SK-N-SH (cell line): ENCODE measurements around the gene LRRC8E. TPM values are rescaled to one million over a fixed set of nuclear protein-coding genes. Genes with fewer than 3 reads are reported as not detected.

ENCODE experiments used
- CTCF ChIA-PET: fragments of 300-600, 350-600 bp; formaldehyde crosslinking; extraction: SDS; loops from one replicate; lab custom pipeline; 2021; lab: Yijun Ruan, JAX
- POLR2A ChIA-PET: fragments of 350-600 bp; sonication (Branson Sonifier 250); formaldehyde crosslinking; extraction: SDS; loops from one replicate; lab custom pipeline; 2020; ENCODE audit warnings: antibody characterized with exemption, inconsistent platforms; lab: Yijun Ruan, JAX
- DNase-seq: peaks from one replicate; pipeline ENCODE4 v3.0.0; 2012
- H2AFZ ChIP-seq: fragments of 200-600 bp; sonication (generic); 2 replicates; pipeline ENCODE4 v1.8.1; 2016; ENCODE audit warnings: antibody characterized with exemption, mild to moderate bottlenecking, low read depth
- H3F3A ChIP-seq: fragments of 200-600 bp; sonication (generic); replicated peaks from 2 replicates; pipeline ENCODE3; 2016; ENCODE audit warnings: antibody characterized with exemption, mild to moderate bottlenecking; ENCODE audit not compliant: insufficient read depth
- H3K27ac ChIP-seq, 2 experiments: fragments of 200-500 bp in 1 of 2; fragments of 200-600 bp in 1 of 2; sonication (Bioruptor generic) in 1 of 2; sonication (generic), shearing (Covaris generic) in 1 of 2; 2 replicates each; pipeline versions ENCODE4 v1.5.1 to v1.6.1; 2014 to 2016; ENCODE audit warnings: low read depth in 2 of 2, inconsistent platforms in 1 of 2, low read length in 1 of 2, mild to moderate bottlenecking in 1 of 2, mixed read lengths in 1 of 2
- H3K27me3 ChIP-seq: fragments of 200-600 bp; sonication (generic), shearing (Covaris generic); 2 replicates; pipeline ENCODE4 v1.6.1; 2016; ENCODE audit warnings: mixed run types; ENCODE audit not compliant: insufficient read depth
- H3K36me3 ChIP-seq, 2 experiments: fragments of 200-500 bp in 1 of 2; fragments of 200-600 bp in 1 of 2; sonication (Bioruptor generic) in 1 of 2; sonication (generic) in 1 of 2; replicated peaks in 1 of 2; 2 replicates each; pipeline versions ENCODE3 to v1.5.1; 2014 to 2016; ENCODE audit warnings: low read length in 1 of 2, mild to moderate bottlenecking in 1 of 2; ENCODE audit not compliant: insufficient read depth in 2 of 2, control insufficient read depth in 1 of 2
- H3K4me1 ChIP-seq, 2 experiments: fragments of 200-500 bp in 1 of 2; fragments of 200-600 bp in 1 of 2; sonication (Bioruptor generic) in 1 of 2; sonication (generic), shearing (Covaris generic) in 1 of 2; 2 replicates each; pipeline versions ENCODE4 v1.5.1 to v1.6.1; 2014 to 2016; ENCODE audit warnings: low read depth in 1 of 2, low read length in 1 of 2, mixed run types in 1 of 2; ENCODE audit not compliant: insufficient read depth in 2 of 2, control insufficient read depth in 1 of 2
- H3K4me2 ChIP-seq: fragments of 200-600 bp; sonication (generic), shearing (Covaris generic); 2 replicates; pipeline ENCODE4 v1.6.1; 2017; ENCODE audit warnings: mixed run types
- H3K4me3 ChIP-seq, 2 experiments: fragments of 200-500 bp in 1 of 2; fragments of 200-600 bp in 1 of 2; sonication (Bioruptor generic) in 1 of 2; sonication (generic), shearing (Covaris generic) in 1 of 2; 2 replicates each; pipeline versions ENCODE4 v1.5.1 to v1.8.1; 2014 to 2016; ENCODE audit warnings: low read depth in 2 of 2, inconsistent platforms in 1 of 2, low read length in 1 of 2, mild to moderate bottlenecking in 1 of 2, mixed read lengths in 1 of 2, moderate library complexity in 1 of 2
- H3K79me2 ChIP-seq: fragments of 200-600 bp; sonication (generic); 2 replicates; pipeline ENCODE4 v1.8.1; 2017; ENCODE audit warnings: mild to moderate bottlenecking; ENCODE audit not compliant: insufficient read depth
- H3K9ac ChIP-seq: fragments of 200-600 bp; sonication (generic); 2 replicates; pipeline ENCODE4 v1.6.1; 2017; ENCODE audit warnings: mixed run types
- H3K9me2 ChIP-seq: fragments of 200-600 bp; sonication (generic); 2 replicates; pipeline ENCODE4 v1.6.1; 2017; ENCODE audit warnings: mixed run types
- H3K9me3 ChIP-seq: fragments of 200-600 bp; sonication (generic); 2 replicates; pipeline ENCODE4 v1.6.1; 2017; ENCODE audit warnings: mixed run types, mild to moderate bottlenecking, moderate library complexity
- H4K20me1 ChIP-seq: fragments of 200-600 bp; sonication (generic); 2 replicates; pipeline ENCODE4 v1.6.1; 2017; ENCODE audit warnings: mild to moderate bottlenecking, mixed run types; ENCODE audit not compliant: insufficient read depth
- FOSL2 ChIP-seq: IDR thresholded peaks from 2 replicates; pipeline ENCODE4 v1.4.0; 2012; ENCODE audit warnings: low read depth, mild to moderate bottlenecking, moderate library complexity, borderline replicate concordance
- FOXJ3 ChIP-seq: sonication (generic); formaldehyde crosslinking; IDR thresholded peaks from 2 replicates; pipeline ENCODE4 v1.5.1; 2020; ENCODE audit warnings: mild to moderate bottlenecking, missing genetic modification reagents
- GATA2 ChIP-seq: sonication (generic); formaldehyde crosslinking; IDR thresholded peaks from 2 replicates; pipeline ENCODE4 v1.5.0; 2020; ENCODE audit warnings: mild to moderate bottlenecking, missing genetic modification reagents
- MAX ChIP-seq: IDR thresholded peaks from 2 replicates; pipeline ENCODE4 v1.4.0; 2012; ENCODE audit warnings: low read depth
- MEF2A ChIP-seq: IDR thresholded peaks from 2 replicates; pipeline ENCODE4 v1.4.0; 2012; ENCODE audit warnings: low read depth, borderline replicate concordance
- YY1 ChIP-seq: IDR thresholded peaks from 2 replicates; pipeline ENCODE4 v1.4.0; 2012; ENCODE audit warnings: low read depth, mild to moderate bottlenecking
- ZBTB33 ChIP-seq: IDR thresholded peaks from 2 replicates; pipeline ENCODE4 v1.4.0; 2012; ENCODE audit warnings: low read depth, borderline replicate concordance
- whole genome bisulfite sequencing: methylation state at CpG from one replicate; pipeline ENCODE4 v1.1.6; 2017; ENCODE audit warnings: low lambda C conversion rate; 5-methylcytosine and 5-hydroxymethylcytosine counted together
- polyA plus RNA-seq, 3 experiments: library from polyadenylated mRNA; depleted of rRNA; stranded (reverse); fragments of >200 nt; gene quantifications; 2 replicates each; pipeline ENCODE4 v1.2.3, GENCODE V29; 2012
- TF ChIP-seq, protein P1 (sequence below): IDR thresholded peaks from 2 replicates; pipeline ENCODE4; 2012
- TF ChIP-seq, protein P2 (sequence below): IDR thresholded peaks from 2 replicates; pipeline ENCODE4 v1.6.1; 2012; ENCODE audit warnings: mild to moderate bottlenecking, low read depth, low read length, moderate library complexity

Gene LRRC8E
- polyA plus RNA-seq, 1 of the 3 experiments (the other 2 are of a cell fraction), result 0.02 TPM

GRCh38 chr19:7863157-7863970, 24.9 kb upstream of the LRRC8E start:
- Histone ChIP-seq H3K4me1 (peaks cover 0 to 13% of the 10 kb centered on the region in 2 experiments; a peak in 1 of 4 replicates), H3K4me2 (no peak overlapping the region), H3K36me3 (no peaks in the 10 kb centered on the region), H3K27me3 (no peaks in the 10 kb centered on the region), H3K27ac (no peak overlapping the region)
- no peak for DNase-seq
- CTCF ChIA-PET, result interaction anchor here (1.0 to 3.1 kb wide), 3 partner anchors 11 to 139 kb away, joined by 3 to 41 read pairs (median 4); no protein-coding TSS in a partner anchor
- TF ChIP-seq MEF2A (no peak), FOSL2 (no peak), GATA2 (CRISPR knock-in tag) (no peak), FOXJ3 (CRISPR knock-in tag) (no peak), ZBTB33 (no peak), MAX (no peak), YY1 (no peak)
- TF ChIP-seq, protein P1, sequence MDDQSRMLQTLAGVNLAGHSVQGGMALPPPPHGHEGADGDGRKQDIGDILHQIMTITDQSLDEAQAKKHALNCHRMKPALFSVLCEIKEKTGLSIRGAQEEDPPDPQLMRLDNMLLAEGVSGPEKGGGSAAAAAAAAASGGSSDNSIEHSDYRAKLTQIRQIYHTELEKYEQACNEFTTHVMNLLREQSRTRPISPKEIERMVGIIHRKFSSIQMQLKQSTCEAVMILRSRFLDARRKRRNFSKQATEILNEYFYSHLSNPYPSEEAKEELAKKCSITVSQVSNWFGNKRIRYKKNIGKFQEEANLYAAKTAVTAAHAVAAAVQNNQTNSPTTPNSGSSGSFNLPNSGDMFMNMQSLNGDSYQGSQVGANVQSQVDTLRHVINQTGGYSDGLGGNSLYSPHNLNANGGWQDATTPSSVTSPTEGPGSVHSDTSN, result no peak
- TF ChIP-seq, protein P2, sequence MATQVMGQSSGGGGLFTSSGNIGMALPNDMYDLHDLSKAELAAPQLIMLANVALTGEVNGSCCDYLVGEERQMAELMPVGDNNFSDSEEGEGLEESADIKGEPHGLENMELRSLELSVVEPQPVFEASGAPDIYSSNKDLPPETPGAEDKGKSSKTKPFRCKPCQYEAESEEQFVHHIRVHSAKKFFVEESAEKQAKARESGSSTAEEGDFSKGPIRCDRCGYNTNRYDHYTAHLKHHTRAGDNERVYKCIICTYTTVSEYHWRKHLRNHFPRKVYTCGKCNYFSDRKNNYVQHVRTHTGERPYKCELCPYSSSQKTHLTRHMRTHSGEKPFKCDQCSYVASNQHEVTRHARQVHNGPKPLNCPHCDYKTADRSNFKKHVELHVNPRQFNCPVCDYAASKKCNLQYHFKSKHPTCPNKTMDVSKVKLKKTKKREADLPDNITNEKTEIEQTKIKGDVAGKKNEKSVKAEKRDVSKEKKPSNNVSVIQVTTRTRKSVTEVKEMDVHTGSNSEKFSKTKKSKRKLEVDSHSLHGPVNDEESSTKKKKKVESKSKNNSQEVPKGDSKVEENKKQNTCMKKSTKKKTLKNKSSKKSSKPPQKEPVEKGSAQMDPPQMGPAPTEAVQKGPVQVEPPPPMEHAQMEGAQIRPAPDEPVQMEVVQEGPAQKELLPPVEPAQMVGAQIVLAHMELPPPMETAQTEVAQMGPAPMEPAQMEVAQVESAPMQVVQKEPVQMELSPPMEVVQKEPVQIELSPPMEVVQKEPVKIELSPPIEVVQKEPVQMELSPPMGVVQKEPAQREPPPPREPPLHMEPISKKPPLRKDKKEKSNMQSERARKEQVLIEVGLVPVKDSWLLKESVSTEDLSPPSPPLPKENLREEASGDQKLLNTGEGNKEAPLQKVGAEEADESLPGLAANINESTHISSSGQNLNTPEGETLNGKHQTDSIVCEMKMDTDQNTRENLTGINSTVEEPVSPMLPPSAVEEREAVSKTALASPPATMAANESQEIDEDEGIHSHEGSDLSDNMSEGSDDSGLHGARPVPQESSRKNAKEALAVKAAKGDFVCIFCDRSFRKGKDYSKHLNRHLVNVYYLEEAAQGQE, result no peak
- TF ChIP-seq, all 33 proteins: peak for 0
- H3K9me2 ChIP-seq, result no peaks in the 10 kb centered on the region
- no peaks in the 10 kb centered on the region for H3F3A ChIP-seq
- 94% methylated on average over 65 of the region's 83 CpGs for WGBS
- no peaks in the 10 kb centered on the region for H3K79me2 ChIP-seq
- no peak overlapping the region for H2AFZ ChIP-seq
- H4K20me1 ChIP-seq, result no peaks in the 10 kb centered on the region
- no peak overlapping the region; a peak in 1 of 4 replicates for H3K4me3 ChIP-seq
- no peaks in the 10 kb centered on the region for H3K9me3 ChIP-seq
- POLR2A ChIA-PET, result interaction anchor here (1.6 kb wide), 1 partner anchor 40 kb away, joined by 4 read pairs; the partner anchor contains the start of gene MAP2K7
- no peak overlapping the region for H3K9ac ChIP-seq
